Peyer's patch (tissue), 4 donors: ENCODE measurements around the gene ITGB3. TPM values are rescaled to one million over a fixed set of nuclear protein-coding genes. Genes with fewer than 3 reads are reported as not detected.

Experiments used
- DNase-seq, 3 donors: peaks; one replicate each; pipeline ENCODE4 v3.0.0-alpha.2; 2017 to 2019
- H3K27ac ChIP-seq, 4 donors: fragments of 200-600 bp; sonication (generic); one replicate each; pipeline ENCODE4 v1.5.1; 2016 to 2019
- H3K27me3 ChIP-seq, 2 donors: fragments of 200-600 bp; sonication (generic); one replicate each; pipeline ENCODE4 v1.5.1; 2019
- H3K36me3 ChIP-seq, 3 donors: fragments of 200-600 bp; sonication (generic); one replicate each; pipeline ENCODE4 v1.5.1; 2016 to 2019
- H3K4me1 ChIP-seq, 4 donors: fragments of 200-600 bp; sonication (generic); one replicate each; pipeline ENCODE4 v1.5.1; 2016 to 2019
- H3K4me3 ChIP-seq, 4 donors: fragments of 200-600 bp; sonication (generic); 1 replicate in 3 of 4; 2 replicates in 1 of 4; pipeline ENCODE4 v1.5.1; 2016 to 2019; ENCODE audit warnings: mild to moderate bottlenecking in 1 of 4
- H3K9me3 ChIP-seq, 4 donors: fragments of 200-600 bp; sonication (generic); one replicate each; pipeline ENCODE4 v1.5.1; 2016 to 2019; ENCODE audit warnings: mild to moderate bottlenecking in 1 of 4
- POLR2A ChIP-seq, 2 donors: fragments of 450-650 bp; IDR thresholded peaks; one replicate each; pipeline ENCODE4 v1.5.1; 2017; ENCODE audit warnings: antibody characterized with exemption in 2 of 2, mild to moderate bottlenecking in 2 of 2, moderate library complexity in 2 of 2
- total RNA-seq, 4 donors: library from RNA; depleted of rRNA; stranded (reverse); fragments of >200 nt; gene quantifications; one replicate each; pipeline ENCODE4 v1.1.0, GENCODE V29; 2016
- TF ChIP-seq, protein P1 (sequence below), 6 experiments: fragments of 450-650 bp in 4 of 6; fragments of 200-600 bp in 2 of 6; sonication (generic) in 1 of 6; IDR thresholded peaks; one replicate each; pipeline ENCODE4 v1.5.1; 2017 to 2019; ENCODE audit warnings: antibody characterized with exemption in 6 of 6, mild to moderate bottlenecking in 3 of 6, moderate library complexity in 1 of 6

Gene ITGB3
- total RNA-seq, 4 donors from 2014 or later: 4.6 to 18.2 (median 6.6) TPM

DNA sequence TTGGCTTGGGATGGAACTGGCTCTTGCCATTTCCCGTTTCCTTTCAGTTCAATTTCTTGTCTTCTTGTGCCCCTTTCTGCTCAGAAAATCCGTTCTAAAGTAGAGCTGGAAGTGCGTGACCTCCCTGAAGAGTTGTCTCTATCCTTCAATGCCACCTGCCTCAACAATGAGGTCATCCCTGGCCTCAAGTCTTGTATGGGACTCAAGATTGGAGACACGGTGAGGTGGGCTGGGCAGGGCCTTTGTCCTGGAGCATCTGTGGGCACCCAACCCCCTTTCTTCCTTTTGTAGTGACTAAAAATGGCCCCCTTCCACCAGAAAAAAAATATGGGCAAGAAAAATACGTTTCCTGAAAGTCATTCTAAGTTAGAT is 37.2 kb downstream of the ITGB3 start:
- Histone ChIP-seq H3K36me3 (peaks cover 0 to 10% (median 0%) of the 10 kb centered on the region in 3 donors), H3K27me3 (no peaks in the 10 kb centered on the region), H3K27ac (no peak overlapping the region), H3K4me1 (peaks cover 0 to 7% (median 1%) of the 10 kb centered on the region in 4 donors), H3K9me3 (no peaks in the 10 kb centered on the region), H3K4me3 (no peak overlapping the region)
- TF ChIP-seq POLR2A (IDR thresholded peaks at IDR 0.05): no peak
- TF ChIP-seq, protein P1, sequence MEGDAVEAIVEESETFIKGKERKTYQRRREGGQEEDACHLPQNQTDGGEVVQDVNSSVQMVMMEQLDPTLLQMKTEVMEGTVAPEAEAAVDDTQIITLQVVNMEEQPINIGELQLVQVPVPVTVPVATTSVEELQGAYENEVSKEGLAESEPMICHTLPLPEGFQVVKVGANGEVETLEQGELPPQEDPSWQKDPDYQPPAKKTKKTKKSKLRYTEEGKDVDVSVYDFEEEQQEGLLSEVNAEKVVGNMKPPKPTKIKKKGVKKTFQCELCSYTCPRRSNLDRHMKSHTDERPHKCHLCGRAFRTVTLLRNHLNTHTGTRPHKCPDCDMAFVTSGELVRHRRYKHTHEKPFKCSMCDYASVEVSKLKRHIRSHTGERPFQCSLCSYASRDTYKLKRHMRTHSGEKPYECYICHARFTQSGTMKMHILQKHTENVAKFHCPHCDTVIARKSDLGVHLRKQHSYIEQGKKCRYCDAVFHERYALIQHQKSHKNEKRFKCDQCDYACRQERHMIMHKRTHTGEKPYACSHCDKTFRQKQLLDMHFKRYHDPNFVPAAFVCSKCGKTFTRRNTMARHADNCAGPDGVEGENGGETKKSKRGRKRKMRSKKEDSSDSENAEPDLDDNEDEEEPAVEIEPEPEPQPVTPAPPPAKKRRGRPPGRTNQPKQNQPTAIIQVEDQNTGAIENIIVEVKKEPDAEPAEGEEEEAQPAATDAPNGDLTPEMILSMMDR (IDR thresholded peaks at IDR 0.05): no peak
- DNase-seq: no peak

DNA sequence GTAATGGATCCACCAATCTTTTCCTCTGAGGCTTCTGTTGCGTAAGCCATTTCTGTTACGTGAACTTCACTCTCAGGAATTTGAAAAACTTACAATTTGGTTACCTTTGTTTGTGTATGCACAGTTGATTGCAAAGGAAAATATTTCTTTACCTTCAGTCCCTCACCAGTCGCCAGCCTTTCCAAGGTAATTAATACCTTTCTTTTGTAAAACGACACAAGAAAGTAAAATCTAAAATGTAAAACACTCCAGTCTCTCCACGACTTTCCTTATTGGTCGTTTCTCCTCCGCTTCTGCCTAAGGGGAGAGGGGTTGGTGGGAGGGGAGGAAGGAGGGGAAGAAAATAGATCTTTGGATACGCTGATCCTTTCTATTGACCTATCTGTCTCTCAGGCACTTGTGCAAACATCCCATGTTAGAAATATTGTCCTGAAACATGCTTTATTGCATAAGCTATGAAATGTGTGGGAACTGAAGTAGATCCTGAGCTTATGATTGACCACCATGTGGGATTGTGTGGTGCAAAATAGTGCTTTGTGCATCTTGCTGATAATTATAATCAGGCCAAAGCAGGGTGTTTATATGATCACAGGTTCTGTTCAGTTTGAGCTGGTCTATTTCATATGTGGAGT is 37.7 kb downstream of the ITGB3 start:
- Histone ChIP-seq H3K4me3 (no peak overlapping the region), H3K4me1 (peaks cover 0 to 7% (median 1%) of the 10 kb centered on the region in 4 donors), H3K9me3 (no peaks in the 10 kb centered on the region), H3K27ac (no peak overlapping the region), H3K36me3 (peaks cover 0 to 8% (median 0%) of the 10 kb centered on the region in 3 donors), H3K27me3 (no peaks in the 10 kb centered on the region)
- DNase-seq: no peak
- TF ChIP-seq, protein P1 (IDR thresholded peaks at IDR 0.05): no peak
- TF ChIP-seq POLR2A (IDR thresholded peaks at IDR 0.05): no peak

DNA sequence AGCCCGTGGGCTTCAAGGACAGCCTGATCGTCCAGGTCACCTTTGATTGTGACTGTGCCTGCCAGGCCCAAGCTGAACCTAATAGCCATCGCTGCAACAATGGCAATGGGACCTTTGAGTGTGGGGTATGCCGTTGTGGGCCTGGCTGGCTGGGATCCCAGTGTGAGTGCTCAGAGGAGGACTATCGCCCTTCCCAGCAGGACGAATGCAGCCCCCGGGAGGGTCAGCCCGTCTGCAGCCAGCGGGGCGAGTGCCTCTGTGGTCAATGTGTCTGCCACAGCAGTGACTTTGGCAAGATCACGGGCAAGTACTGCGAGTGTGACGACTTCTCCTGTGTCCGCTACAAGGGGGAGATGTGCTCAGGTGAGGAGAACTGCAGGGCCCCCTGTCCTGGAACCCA is 38.6 kb downstream of the ITGB3 start:
- H3K27ac ChIP-seq: no peak overlapping the region
- H3K36me3 ChIP-seq: peaks cover 0 to 4% (median 0%) of the 10 kb centered on the region in 3 donors
- peaks cover 0 to 7% (median 0%) of the 10 kb centered on the region in 4 donors for H3K4me1 ChIP-seq

DNA sequence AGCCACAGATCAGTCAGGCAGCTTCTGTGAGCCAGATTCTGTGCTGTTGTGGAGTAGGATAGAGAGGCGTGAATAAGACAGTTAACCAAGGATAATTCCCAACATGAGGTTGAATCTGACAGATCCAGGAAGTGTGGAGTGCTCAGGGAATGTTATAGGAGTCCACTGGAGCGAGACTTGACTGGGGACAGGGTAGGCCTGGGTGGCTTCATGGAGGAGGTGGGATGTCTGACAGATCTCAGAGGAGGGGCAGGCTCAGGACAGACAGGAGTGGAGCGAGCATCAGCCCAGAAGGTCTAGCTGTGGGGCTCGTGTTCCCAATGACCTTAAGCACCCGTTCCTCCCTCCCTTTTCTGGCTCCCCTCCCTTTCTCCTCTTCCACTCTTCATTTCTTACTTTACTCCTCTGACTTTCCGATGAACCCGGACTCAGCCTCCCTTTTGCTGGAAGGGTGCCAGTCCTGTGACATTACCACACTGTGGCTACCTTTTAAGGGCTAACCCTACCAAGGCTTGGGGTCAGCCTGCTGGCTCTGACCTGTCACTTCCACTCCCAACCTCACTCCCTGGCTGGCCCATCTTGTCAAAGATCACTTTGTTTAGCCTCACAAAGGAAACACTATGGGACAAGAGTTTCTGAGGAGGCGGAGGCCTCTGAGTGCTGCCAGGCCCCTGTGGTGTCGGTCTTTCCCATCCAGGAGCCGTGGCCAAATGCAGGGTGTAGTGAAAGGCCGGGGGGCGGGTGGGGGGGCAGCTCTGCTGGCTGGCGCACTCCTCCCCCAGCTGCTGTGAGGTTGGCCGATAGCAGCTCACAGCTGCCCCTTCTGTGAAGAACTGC is 41.6 kb downstream of the ITGB3 start:
- Histone ChIP-seq H3K9me3 (no peaks in the 10 kb centered on the region), H3K4me3 (no peak overlapping the region), H3K27ac (peak overlapping the region in 2 of 4 donors; percentile 27 to 43), H3K4me1 (peaks cover 0 to 7% (median 0%) of the 10 kb centered on the region in 4 donors), H3K27me3 (no peaks in the 10 kb centered on the region), H3K36me3 (peaks cover 0 to 5% (median 0%) of the 10 kb centered on the region in 3 donors)
- TF ChIP-seq, protein P1 (IDR thresholded peaks at IDR 0.05): no peak
- no peak for TF ChIP-seq POLR2A (IDR thresholded peaks at IDR 0.05)
- no peak for DNase-seq

More for the DNA sequence above, 38.6 kb downstream of the ITGB3 start:
- Histone ChIP-seq H3K4me3 (no peak overlapping the region), H3K9me3 (no peaks in the 10 kb centered on the region), H3K27me3 (no peaks in the 10 kb centered on the region)
- no peak for TF ChIP-seq POLR2A (IDR thresholded peaks at IDR 0.05)
- TF ChIP-seq, protein P1 (IDR thresholded peaks at IDR 0.05): no peak
- no peak for DNase-seq

DNA sequence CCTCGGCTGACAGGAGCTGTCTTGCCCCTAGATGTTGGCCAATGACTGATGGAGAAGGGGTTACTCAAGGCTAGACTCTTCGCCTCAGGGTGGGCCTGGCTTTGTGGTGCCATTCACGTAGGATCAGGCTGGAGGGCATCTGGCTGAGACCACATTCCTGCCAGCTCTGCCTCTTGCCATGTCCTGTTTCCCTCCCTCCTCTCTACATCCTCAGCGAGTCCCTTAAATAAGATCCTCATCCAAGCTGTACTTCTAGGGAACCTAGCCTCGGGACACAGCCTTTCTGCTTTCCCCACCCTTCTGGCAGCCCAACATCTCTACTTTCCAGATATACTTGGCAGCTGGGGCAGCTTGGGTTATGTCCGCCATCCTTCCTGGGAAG is 42.2 kb downstream of the ITGB3 start:
- DNase-seq: no peak

More for the DNA sequence above, 42.2 kb downstream of the ITGB3 start:
- Histone ChIP-seq H3K9me3 (no peaks in the 10 kb centered on the region), H3K4me3 (no peak overlapping the region), H3K27ac (peak overlapping the region in 2 of 4 donors; percentile 27 to 43), H3K36me3 (peaks cover 0 to 5% (median 0%) of the 10 kb centered on the region in 3 donors), H3K27me3 (no peaks in the 10 kb centered on the region), H3K4me1 (peaks cover 0 to 7% (median 0%) of the 10 kb centered on the region in 4 donors)
- TF ChIP-seq, protein P1 (IDR thresholded peaks at IDR 0.05): no peak
- no peak for TF ChIP-seq POLR2A (IDR thresholded peaks at IDR 0.05)
